ENCODE data around the gene JUND. TPM values are rescaled to one million over a fixed set of nuclear protein-coding genes. Genes with fewer than 3 reads are reported as not detected.

Gene JUND
- total RNA-seq, 1 donor from 2014 or later, result 168 TPM

GRCh38 chr19:18301718-18302111, 20.3 kb upstream of the JUND start:
- no peak overlapping the region for H3K4me3 Mint-ChIP-seq (ENCODE audit: low read depth)
- no peak overlapping the region for H3K27ac Mint-ChIP-seq
- no peaks in the 10 kb centered on the region for H3K27me3 Mint-ChIP-seq
- H3K9me3 Mint-ChIP-seq (ENCODE audit: low read depth), result no peaks in the 10 kb centered on the region
- peaks cover 2% of the 10 kb centered on the region for H3K36me3 Mint-ChIP-seq (ENCODE audit: insufficient read depth)
- no peak for TF ChIP-seq CTCF (IDR thresholded peaks at IDR 0.05; ENCODE audit: unreplicated experiment)
- no peak for DNase-seq (ENCODE audit: low spot score, unreplicated experiment)
- H3K4me1 Mint-ChIP-seq (ENCODE audit: low read depth), result peaks cover 16% of the 10 kb centered on the region

- Mint-ChIP-seq H3K36me3 (ENCODE audit: insufficient read depth) (no peaks in the 10 kb centered on the region), H3K27me3 (no peaks in the 10 kb centered on the region), H3K27ac (no peak overlapping the region), H3K4me3 (ENCODE audit: low read depth) (no peak overlapping the region), H3K9me3 (ENCODE audit: low read depth) (no peaks in the 10 kb centered on the region), H3K4me1 (ENCODE audit: low read depth) (peaks cover 16% of the 10 kb centered on the region)
- DNase-seq (ENCODE audit: low spot score, unreplicated experiment), result no peak
- TF ChIP-seq CTCF (IDR thresholded peaks at IDR 0.05; ENCODE audit: unreplicated experiment), result no peak
Measured at GRCh38 chr19:18300930-18301717, 19.7 kb upstream of the JUND start.

DNA sequence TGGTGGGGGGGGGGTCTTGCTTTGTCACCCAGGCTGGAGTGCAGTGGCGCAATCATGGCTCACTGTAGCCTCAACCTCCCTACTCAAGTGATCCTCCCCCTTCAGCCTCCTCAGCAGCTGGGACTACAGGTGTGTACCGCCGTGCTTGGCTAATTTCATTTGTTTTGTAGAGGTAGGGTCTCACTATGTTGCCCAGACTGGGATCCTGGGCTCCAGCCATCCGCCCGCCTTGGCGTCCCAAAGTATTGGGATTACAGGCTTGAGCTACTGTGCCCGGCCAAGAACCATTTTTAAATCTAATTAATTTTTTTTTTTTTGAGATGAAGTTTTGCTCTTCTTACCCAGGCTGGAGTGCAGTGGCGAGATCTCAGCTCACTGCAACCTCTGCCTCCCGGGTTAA, 18.2 kb upstream of the JUND start:
- Mint-ChIP-seq H3K27ac (no peak overlapping the region), H3K9me3 (ENCODE audit: low read depth) (no peaks in the 10 kb centered on the region), H3K4me3 (ENCODE audit: low read depth) (no peak overlapping the region), H3K36me3 (ENCODE audit: insufficient read depth) (no peaks in the 10 kb centered on the region), H3K4me1 (ENCODE audit: low read depth) (peaks cover 12% of the 10 kb centered on the region), H3K27me3 (no peaks in the 10 kb centered on the region)
- no peak for DNase-seq (ENCODE audit: low spot score, unreplicated experiment)
- no peak for TF ChIP-seq CTCF (IDR thresholded peaks at IDR 0.05; ENCODE audit: unreplicated experiment)

DNA sequence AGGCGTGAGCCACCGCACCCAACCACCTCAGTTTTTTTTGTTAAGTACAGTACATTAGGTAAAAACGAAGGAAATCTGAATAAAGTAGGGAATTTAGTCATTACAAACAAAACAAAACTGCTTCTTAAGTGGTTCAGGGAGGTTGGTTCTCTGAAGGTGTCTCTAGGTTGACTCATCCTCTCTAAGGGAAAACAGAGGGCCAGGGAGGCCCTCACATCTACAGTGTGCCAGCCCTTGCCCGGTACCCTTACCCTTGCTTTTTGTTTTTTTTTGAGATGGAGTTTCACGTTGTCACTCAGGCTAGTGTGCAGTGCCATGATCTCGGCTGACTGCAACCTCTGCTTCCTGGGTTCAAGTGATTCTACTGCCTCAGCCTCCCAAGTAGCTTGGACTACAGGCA, 17.2 kb upstream of the JUND start:
- H3K4me1 Mint-ChIP-seq (ENCODE audit: low read depth), result peaks cover 2% of the 10 kb centered on the region
- H3K27ac Mint-ChIP-seq, result no peak overlapping the region
- TF ChIP-seq CTCF (IDR thresholded peaks at IDR 0.05; ENCODE audit: unreplicated experiment), result no peak
- no peak overlapping the region for H3K4me3 Mint-ChIP-seq (ENCODE audit: low read depth)
- H3K36me3 Mint-ChIP-seq (ENCODE audit: insufficient read depth), result no peaks in the 10 kb centered on the region
- H3K27me3 Mint-ChIP-seq, result no peaks in the 10 kb centered on the region
- no peak for DNase-seq (ENCODE audit: low spot score, unreplicated experiment)
- no peaks in the 10 kb centered on the region for H3K9me3 Mint-ChIP-seq (ENCODE audit: low read depth)

DNA sequence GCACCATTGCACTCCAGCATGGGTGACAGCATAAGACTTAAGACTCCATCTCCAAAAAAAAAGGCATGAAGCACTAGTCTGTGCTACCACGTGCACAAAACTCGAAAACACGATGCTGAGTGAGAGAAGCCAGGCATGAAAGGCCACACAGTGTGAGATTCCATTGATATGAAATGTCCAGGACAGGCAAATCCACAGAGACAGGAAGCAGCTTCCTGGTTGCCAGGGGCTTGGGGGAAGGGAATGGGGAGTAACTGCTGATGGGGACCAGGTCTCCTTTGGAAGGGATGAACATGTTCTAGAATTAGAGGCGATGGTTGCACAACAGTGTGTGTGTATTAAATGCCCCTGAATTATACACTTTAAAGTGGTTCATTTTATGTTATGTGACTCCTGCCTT, 15.9 kb upstream of the JUND start:
- H3K27me3 Mint-ChIP-seq, result no peaks in the 10 kb centered on the region
- H3K4me1 Mint-ChIP-seq (ENCODE audit: low read depth), result peaks cover 6% of the 10 kb centered on the region
- no peaks in the 10 kb centered on the region for H3K9me3 Mint-ChIP-seq (ENCODE audit: low read depth)
- no peaks in the 10 kb centered on the region for H3K36me3 Mint-ChIP-seq (ENCODE audit: insufficient read depth)
- DNase-seq (ENCODE audit: low spot score, unreplicated experiment), result no peak
- TF ChIP-seq CTCF (IDR thresholded peaks at IDR 0.05; ENCODE audit: unreplicated experiment), result no peak
- H3K4me3 Mint-ChIP-seq (ENCODE audit: low read depth), result no peak overlapping the region
- no peak overlapping the region for H3K27ac Mint-ChIP-seq
